ENCODE data around the gene BCAP29. TPM values are rescaled to one million over a fixed set of nuclear protein-coding genes. Genes with fewer than 3 reads are reported as not detected.
A peak's percentile ranks its signal among the peaks of the same experiment; 100 is the strongest.

The BCAP29 gene
- polyA plus RNA-seq, 1 donor: 42.0 TPM

GRCh38 chr7:107582875-107583274 is 2.8 kb downstream of the BCAP29 start:
- DNase-seq (ENCODE audit: low read depth): no peak

- no peak for DNase-seq (ENCODE audit: low read depth)
Measured at GRCh38 chr7:107584716-107585115, 4.7 kb downstream of the BCAP29 start.

- no peak for DNase-seq (ENCODE audit: low read depth)
Measured at GRCh38 chr7:107588529-107589130, 8.6 kb downstream of the BCAP29 start.

- DNase-seq (ENCODE audit: low read depth): no peak
Measured at GRCh38 chr7:107591421-107591820, 11.4 kb downstream of the BCAP29 start.

GRCh38 chr7:107592361-107593024 is 12.4 kb downstream of the BCAP29 start:
- no peak for DNase-seq (ENCODE audit: low read depth)

- DNase-seq (ENCODE audit: low read depth): no peak
Measured at GRCh38 chr7:107593025-107593410, 13.0 kb downstream of the BCAP29 start.

- no peak for DNase-seq (ENCODE audit: low read depth)
Measured at GRCh38 chr7:107594961-107595737, 15.1 kb downstream of the BCAP29 start.

GRCh38 chr7:107596881-107597581 is 17.0 kb downstream of the BCAP29 start:
- no peak for DNase-seq (ENCODE audit: low read depth)

- no peak for DNase-seq (ENCODE audit: low read depth)
Measured at GRCh38 chr7:107597582-107597916, 17.5 kb downstream of the BCAP29 start.

- no peak for DNase-seq (ENCODE audit: low read depth)
Measured at GRCh38 chr7:107597953-107598352, 17.9 kb downstream of the BCAP29 start.

- no peak for DNase-seq (ENCODE audit: low read depth)
Measured at GRCh38 chr7:107599262-107599661, 19.2 kb downstream of the BCAP29 start.

- no peak for DNase-seq (ENCODE audit: low read depth)
Measured at GRCh38 chr7:107600816-107601215, 20.8 kb downstream of the BCAP29 start.

- no peak for DNase-seq (ENCODE audit: low read depth)
Measured at GRCh38 chr7:107605218-107605815, 25.3 kb downstream of the BCAP29 start.

- DNase-seq (ENCODE audit: low read depth): no peak
Measured at GRCh38 chr7:107606303-107606702, 26.3 kb downstream of the BCAP29 start.

GRCh38 chr7:107609811-107610261 is 29.8 kb downstream of the BCAP29 start:
- peak; percentile 34 for DNase-seq (ENCODE audit: low read depth)

- no peak for DNase-seq (ENCODE audit: low read depth)
Measured at GRCh38 chr7:107610323-107610722, 30.3 kb downstream of the BCAP29 start.

- DNase-seq (ENCODE audit: low read depth): no peak
Measured at GRCh38 chr7:107613439-107613838, 33.4 kb downstream of the BCAP29 start.

GRCh38 chr7:107613948-107614347 is 33.9 kb downstream of the BCAP29 start:
- no peak for DNase-seq (ENCODE audit: low read depth)

- no peak for DNase-seq (ENCODE audit: low read depth)
Measured at GRCh38 chr7:107614425-107614824, 34.4 kb downstream of the BCAP29 start.

GRCh38 chr7:107615910-107616680 is 36.0 kb downstream of the BCAP29 start:
- no peak for DNase-seq (ENCODE audit: low read depth)

GRCh38 chr7:107622429-107622828 is 42.4 kb downstream of the BCAP29 start:
- no peak for DNase-seq (ENCODE audit: low read depth)

Data from forelimb muscle (tissue), 1 donor.